GM21786 (cell line): Measurements from ENCODE around the gene OXSR1.
"Not testable (repeated sequence)": the region's sequence is repeated elsewhere in the genome, so short reads cannot be mapped to it uniquely, and the experiment has no call there.

Experiments
- ATAC-seq: cut with Tn5 transposase; IDR thresholded peaks from one replicate; pipeline ENCODE4 v1.9.1; 2021; ENCODE audit not compliant: unreplicated experiment

OXSR1 gene

DNA sequence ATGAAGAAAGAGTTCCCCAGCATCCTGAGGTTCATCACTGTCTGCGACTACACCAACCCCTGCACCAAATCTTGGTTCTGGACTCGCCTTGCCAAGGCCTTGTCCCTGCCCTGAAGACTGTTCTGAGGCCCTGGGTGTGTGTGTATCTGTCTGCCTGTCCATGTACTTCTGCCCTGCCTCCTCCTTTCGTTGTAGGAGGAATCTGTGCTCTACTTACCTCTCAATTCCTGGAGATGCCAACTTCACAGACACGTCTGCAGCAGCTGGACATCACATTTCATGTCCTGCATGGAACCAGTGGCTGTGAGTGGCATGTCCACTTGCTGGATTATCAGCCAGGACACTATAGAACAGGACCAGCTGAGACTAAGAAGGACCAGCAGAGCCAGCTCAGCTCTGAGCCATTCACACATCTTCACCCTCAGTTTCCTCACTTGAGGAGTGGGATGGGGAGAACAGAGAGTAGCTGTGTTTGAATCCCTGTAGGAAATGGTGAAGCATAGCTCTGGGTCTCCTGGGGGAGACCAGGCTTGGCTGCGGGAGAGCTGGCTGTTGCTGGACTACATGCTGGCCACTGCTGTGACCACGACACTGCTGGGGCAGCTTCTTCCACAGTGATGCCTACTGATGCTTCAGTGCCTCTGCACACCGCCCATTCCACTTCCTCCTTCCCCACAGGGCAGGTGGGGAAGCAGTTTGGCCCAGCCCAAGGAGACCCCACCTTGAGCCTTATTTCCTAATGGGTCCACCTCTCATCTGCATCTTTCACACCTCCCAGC, 24.0 kb upstream of the OXSR1 start:
- ATAC-seq = no peak

GRCh38 chr3:38141952-38142273, 23.4 kb upstream of the OXSR1 start:
- no peak for ATAC-seq

DNA sequence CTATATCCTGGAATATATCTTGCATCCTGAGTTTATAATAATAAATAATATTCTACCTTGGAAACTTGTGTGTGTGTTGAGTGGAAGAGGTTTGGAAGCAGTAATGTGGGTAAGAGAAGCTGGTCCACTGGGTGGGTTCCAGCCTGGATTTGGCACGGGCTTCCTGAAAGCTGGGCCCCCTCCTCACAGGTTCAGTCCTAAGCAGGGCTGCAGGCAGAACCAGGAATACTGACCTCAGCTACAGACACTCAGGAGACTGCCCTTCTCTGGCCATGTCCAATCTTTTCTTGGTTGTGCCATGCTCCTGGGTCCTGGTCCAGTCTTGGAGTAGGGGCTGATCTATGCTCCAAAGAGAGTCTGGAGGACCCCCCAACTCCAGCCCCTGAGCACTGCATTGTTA, 22.4 kb upstream of the OXSR1 start:
- no peak for ATAC-seq

GRCh38 chr3:38143511-38143910, 21.8 kb upstream of the OXSR1 start:
- ATAC-seq = no peak

DNA sequence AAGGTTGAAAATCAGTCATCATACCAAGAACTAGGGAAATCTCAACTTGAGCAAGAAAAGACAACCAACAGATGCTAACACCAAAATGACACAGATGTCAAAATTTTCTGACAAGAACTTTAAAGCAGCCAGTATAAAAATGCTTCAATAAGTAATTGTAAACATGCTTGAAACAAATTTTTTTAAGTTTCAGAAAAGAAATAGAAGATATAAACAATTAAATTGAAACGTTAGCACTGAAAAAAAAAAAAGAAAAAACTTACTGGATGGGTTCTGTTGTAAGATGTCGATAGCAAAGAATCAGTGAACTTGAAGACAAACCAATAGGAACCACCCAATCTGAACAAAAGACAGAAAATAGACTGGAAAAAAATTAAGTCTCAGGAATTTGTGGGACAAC, 18.8 kb upstream of the OXSR1 start:
- ATAC-seq = no peak

GRCh38 chr3:38147421-38147820, 17.9 kb upstream of the OXSR1 start:
- ATAC-seq = no peak

DNA sequence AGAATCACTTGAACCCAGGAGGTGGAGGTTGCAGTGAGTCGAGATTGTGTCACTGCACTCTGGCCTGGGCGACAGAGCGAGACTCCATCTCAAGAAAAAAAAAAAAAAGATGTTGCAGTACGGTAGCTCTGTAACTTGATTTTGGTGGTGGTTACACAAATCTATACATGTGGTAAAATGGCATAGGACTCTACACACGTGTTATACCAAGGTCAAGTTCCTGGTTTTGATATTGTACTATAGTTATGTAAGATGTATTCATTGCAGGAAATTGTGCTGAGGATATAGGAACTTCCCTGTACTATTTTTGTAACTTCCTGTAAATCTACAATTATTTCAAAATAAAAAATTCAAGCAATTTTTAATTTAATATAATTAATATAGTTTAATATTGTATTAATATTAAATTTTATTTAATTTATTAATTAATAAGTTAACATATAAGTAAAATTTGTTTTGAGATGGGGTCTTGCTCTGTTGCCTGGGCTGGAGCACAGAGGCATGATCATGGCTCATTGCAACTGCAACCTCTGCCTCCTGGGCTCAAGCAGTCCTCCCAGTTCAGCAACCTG, 16.9 kb upstream of the OXSR1 start:
- no peak for ATAC-seq

GRCh38 chr3:38149708-38150107, 15.6 kb upstream of the OXSR1 start:
- ATAC-seq = no peak

DNA sequence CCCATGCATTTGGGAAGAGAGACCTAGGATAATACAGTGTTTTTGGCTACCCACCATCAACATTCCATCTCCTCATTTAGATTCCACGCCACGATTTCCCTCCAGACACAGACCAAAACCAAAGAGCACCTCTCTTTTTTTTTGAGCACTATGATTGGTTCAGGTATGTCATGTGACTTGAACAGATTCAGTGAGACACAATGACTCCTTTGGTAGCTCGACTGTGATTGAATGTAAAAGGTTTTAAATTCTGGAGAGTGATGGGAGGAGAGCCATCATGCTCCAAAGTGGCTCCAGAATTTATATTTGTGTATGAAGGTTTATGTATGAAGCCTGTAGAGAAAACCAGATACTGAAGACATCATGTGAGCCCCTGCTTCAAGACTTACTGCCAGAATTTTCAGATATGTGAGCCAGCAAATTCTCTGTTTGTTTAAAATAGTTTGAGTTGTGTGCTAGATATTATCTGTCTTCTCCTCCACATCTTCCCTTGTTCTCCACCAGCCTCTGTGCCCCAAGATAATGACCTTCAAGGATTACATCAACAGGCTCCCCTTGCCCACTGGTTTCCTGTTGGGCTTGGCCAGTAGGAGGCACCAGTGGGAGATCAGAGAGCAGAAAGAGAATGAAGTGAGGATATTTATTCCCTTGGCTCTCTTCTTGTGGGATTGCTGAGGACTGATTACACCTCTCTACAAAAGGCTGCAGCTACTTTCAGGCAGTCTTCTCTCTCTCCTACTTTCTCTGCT, 14.4 kb upstream of the OXSR1 start:
- ATAC-seq = no peak

DNA sequence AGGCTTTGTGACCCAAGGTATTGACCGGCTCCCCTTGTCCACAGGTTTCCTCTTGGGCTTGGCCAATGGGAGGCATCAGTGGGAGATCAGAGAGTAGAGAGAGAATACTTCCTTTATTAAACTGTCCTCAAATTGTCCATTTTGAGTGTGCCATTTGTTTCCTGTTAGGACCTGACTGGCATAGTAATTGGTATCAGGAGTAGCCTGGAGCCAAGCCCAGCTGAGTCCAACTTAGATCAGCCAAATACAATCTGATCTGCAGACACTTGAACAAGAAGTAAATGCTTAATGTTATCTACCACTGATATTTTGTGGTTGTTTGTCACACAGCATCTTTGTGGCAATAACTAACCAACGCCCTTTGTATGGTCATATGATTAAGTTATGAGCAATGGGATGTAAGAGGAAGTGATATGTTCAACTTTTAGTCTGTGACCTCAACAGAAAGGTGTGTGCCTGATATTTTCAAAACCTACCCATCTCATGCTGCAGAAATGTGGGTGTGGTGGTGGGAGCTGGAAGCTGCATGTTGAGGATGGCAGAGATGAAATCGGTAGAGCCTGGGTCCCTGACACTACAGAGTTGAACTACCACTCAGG, 13.6 kb upstream of the OXSR1 start:
- ATAC-seq = no peak

- no peak for ATAC-seq
Measured at GRCh38 chr3:38152609-38153008, 12.7 kb upstream of the OXSR1 start.

DNA sequence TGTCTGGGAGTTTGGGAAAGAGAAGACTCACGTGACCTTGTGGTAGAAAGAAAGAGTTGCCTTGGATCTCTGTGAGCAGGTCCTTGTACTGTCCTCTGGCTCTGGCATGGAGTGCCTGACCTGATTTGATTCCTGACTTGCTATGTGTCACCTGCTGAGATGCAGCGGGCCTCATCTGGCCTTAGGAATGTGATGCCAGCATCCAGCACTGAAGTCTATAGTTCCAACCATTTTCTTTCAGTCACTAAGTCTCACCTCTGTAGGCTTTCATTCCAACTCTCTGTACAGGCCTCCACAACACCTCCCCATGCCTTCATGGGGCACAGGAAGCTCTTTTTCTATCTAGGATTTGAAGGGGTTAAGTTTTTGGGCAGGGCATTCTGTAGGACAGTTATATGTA, 12.1 kb upstream of the OXSR1 start:
- ATAC-seq = no peak

DNA sequence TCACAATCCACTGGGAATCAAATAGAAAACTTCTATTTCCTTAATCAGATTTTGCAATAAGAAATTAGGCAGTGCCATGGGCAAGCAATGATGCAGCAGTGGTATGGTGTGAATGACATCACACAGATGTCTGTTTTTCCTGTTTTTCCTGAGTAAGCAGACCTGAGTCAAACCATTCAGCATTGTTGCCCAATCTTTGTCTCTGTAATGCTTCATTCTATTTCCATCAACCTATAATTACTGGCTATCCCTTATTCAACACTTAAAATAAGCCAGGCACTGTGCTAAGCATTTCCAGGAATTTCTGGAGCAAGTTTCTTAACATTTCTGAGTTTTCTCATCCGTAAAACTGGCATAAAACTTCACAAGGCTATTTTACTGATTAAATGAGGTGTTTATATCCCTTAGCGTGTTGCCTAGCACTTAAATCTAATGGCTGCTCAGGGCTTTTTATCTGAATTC, 11.3 kb upstream of the OXSR1 start:
- no peak for ATAC-seq

DNA sequence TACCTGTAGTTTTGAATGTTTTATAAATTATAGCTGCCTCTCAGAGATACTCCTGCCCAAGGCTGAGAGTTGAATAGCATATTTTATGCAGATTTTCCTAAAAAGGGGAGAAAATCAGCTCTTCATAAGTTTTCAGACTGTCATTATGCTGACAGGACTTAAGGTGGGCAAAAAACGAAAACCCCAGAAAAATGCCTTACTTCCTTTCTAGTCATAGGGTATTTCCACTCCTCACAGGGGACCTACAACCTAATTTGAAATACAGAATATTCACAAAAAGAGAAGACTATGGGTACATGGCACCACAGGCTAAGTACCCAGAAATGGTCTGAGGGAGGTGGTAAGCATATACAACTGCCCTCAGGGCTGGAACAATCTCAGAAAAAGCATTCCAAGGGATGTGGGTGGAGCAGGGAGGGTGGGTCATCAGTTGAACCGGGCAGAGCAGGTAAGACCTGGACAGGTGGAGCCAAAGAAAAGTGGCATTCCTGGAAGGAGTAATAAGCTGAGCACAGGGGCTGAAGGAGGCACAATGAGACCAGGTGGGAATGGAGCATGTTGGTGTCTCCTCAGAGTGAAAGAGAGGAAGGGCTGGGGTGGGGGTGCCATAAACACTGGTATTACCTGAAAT, 10.6 kb upstream of the OXSR1 start:
- no peak for ATAC-seq

DNA sequence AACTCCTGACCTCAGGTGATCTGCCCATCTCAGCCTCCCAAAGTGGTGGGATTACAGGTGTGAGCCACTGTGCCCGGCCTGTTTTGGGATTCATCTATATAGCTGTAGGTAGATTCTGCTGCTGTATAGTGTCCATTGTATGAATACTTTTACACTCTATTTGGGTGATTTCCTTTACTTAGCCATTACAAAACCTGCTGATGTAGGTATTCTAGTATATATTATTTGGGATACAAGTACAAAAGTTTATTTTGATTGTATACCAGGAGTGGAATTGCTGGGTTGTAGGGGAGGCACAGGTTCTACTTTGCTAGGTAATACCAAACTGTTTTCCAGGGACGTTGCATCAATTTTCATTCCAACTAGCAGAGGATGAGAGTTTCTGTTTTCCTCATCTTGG, 9.5 kb upstream of the OXSR1 start:
- no peak for ATAC-seq

DNA sequence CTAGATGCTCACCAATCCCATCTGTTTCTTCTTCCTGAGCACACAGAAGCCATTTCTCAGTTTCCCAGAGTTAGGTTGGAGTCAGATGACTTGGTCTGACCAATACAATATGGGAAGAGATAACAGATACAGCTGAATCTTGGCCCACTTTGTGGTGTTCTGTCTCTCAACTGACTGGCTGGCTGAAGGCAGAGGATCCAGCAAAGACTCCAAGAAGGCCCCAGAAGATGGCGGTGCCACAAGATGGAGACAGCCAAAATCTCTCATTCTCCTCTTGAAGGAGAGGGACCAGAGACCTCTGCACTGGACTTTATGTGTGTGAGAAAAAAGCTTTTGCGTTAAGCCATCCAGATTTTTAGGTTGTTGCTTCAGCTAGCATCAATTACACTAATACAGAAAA, 8.2 kb upstream of the OXSR1 start:
- no peak for ATAC-seq

GRCh38 chr3:38157595-38157994, 7.7 kb upstream of the OXSR1 start:
- ATAC-seq = no peak

DNA sequence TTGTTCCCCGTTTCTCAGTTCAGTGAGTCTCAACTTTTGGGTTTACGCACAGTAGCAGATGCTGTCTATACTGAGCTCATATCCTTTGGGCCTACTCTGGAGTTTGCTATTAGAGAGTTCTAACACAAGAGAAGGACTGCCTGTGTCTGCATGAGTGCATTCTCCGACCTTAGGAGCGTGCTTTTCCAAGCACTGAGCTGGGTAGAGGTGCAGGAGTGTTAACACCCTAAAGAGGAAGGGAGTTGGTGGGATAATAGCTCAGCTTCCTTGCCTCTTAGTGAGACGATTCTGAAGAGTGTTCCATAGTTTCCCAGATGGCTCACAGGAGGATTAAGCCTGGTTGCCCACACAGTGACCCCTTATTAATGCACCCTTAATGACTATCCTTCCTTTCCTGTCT, 6.9 kb upstream of the OXSR1 start:
- no peak for ATAC-seq

GRCh38 chr3:38160704-38161103, 4.6 kb upstream of the OXSR1 start:
- ATAC-seq = not testable (repeated sequence)

GRCh38 chr3:38163117-38163840, 2.1 kb upstream of the OXSR1 start:
- ATAC-seq = no peak
